ENCODE measurements around the gene EYS. TPM values are rescaled to one million over a fixed set of nuclear protein-coding genes. Genes with fewer than 3 reads are reported as not detected.

Gene EYS
- total and polyA plus RNA-seq, 2 experiments from 2014 or later = 0.04 TPM; not detected in 1

- H3K27ac ChIP-seq = no peak overlapping the region
- H3K36me3 ChIP-seq (ENCODE audit: low read depth) = no peaks in the 10 kb centered on the region
- no peak overlapping the region for H2AFZ ChIP-seq
- no peaks in the 10 kb centered on the region for H3K9me3 ChIP-seq (ENCODE audit: low read depth)
- no peaks in the 10 kb centered on the region for H3K4me1 ChIP-seq (ENCODE audit: insufficient read depth)
- H3K9me2 ChIP-seq (ENCODE audit: insufficient read depth) = no peaks in the 10 kb centered on the region
- H3K79me2 ChIP-seq (ENCODE audit: insufficient read depth) = no peaks in the 10 kb centered on the region
- no peaks in the 10 kb centered on the region for H3F3A ChIP-seq (ENCODE audit: insufficient read depth)
- H3K27me3 ChIP-seq (replicated peaks; ENCODE audit: insufficient read depth) = no peaks in the 10 kb centered on the region
- H3K9ac ChIP-seq = no peak overlapping the region
- no peaks in the 10 kb centered on the region for H4K20me1 ChIP-seq (ENCODE audit: insufficient read depth)
- no peak for DNase-seq
- 68 to 69% methylated on average over 8 of the region's 8 CpGs for WGBS, 2 experiments (ENCODE audit: low coverage in 1 of 2, low lambda C conversion rate in 2 of 2, missing lambda C conversion rate in 2 of 2)
- no peak overlapping the region for H3K4me3 ChIP-seq
- no peak overlapping the region for H3K4me2 ChIP-seq (ENCODE audit: unreplicated experiment)
- TF ChIP-seq EZH2phosphoT487 (IDR thresholded peaks at IDR 0.05; ENCODE audit: insufficient read depth, low read depth) (no peak), EZH2 (IDR thresholded peaks at IDR 0.05; ENCODE audit: insufficient read depth, poor library complexity, severe bottlenecking) (no peak)
- in situ Hi-C loops (cut with MboI) = no loop called here
These were observed 615.5 kb downstream of the EYS start for GRCh38 chr6:65091561-65091960.

GRCh38 chr6:65088575-65088974, 618.5 kb downstream of the EYS start:
- Histone ChIP-seq H3K36me3 (ENCODE audit: low read depth) (no peaks in the 10 kb centered on the region), H3K27ac (no peak overlapping the region), H3K4me1 (ENCODE audit: insufficient read depth) (no peaks in the 10 kb centered on the region), H2AFZ (no peak overlapping the region), H3K9ac (no peak overlapping the region), H3K9me3 (ENCODE audit: low read depth) (no peaks in the 10 kb centered on the region), H3K9me2 (ENCODE audit: insufficient read depth) (no peaks in the 10 kb centered on the region), H4K20me1 (ENCODE audit: insufficient read depth) (no peaks in the 10 kb centered on the region), H3K79me2 (ENCODE audit: insufficient read depth) (no peaks in the 10 kb centered on the region), H3K27me3 (replicated peaks; ENCODE audit: insufficient read depth) (no peaks in the 10 kb centered on the region), H3K4me3 (no peak overlapping the region), H3F3A (ENCODE audit: insufficient read depth) (no peaks in the 10 kb centered on the region), H3K4me2 (ENCODE audit: unreplicated experiment) (no peak overlapping the region)
- TF ChIP-seq EZH2phosphoT487 (IDR thresholded peaks at IDR 0.05; ENCODE audit: insufficient read depth, low read depth) (no peak), EZH2 (IDR thresholded peaks at IDR 0.05; ENCODE audit: insufficient read depth, poor library complexity, severe bottlenecking) (no peak)
- 25 to 36% methylated on average over 3 of the region's 3 CpGs for WGBS, 2 experiments (ENCODE audit: low coverage in 1 of 2, low lambda C conversion rate in 2 of 2, missing lambda C conversion rate in 2 of 2)
- in situ Hi-C loops (cut with MboI) = no loop called here
- no peak for DNase-seq

GRCh38 chr6:65081756-65082155, 625.3 kb downstream of the EYS start:
- in situ Hi-C loops (cut with MboI) = no loop called here
- no peak for DNase-seq
- Histone ChIP-seq H3K27me3 (replicated peaks; ENCODE audit: insufficient read depth) (no peaks in the 10 kb centered on the region), H4K20me1 (ENCODE audit: insufficient read depth) (no peaks in the 10 kb centered on the region), H3K4me1 (ENCODE audit: insufficient read depth) (no peaks in the 10 kb centered on the region), H3K9me2 (ENCODE audit: insufficient read depth) (no peaks in the 10 kb centered on the region), H3K9ac (no peak overlapping the region), H3K27ac (no peak overlapping the region), H2AFZ (no peak overlapping the region), H3K9me3 (ENCODE audit: low read depth) (no peaks in the 10 kb centered on the region), H3K36me3 (ENCODE audit: low read depth) (no peaks in the 10 kb centered on the region), H3K4me2 (ENCODE audit: unreplicated experiment) (no peak overlapping the region), H3F3A (ENCODE audit: insufficient read depth) (no peaks in the 10 kb centered on the region), H3K79me2 (ENCODE audit: insufficient read depth) (no peaks in the 10 kb centered on the region), H3K4me3 (no peak overlapping the region)
- TF ChIP-seq EZH2phosphoT487 (IDR thresholded peaks at IDR 0.05; ENCODE audit: insufficient read depth, low read depth) (no peak), EZH2 (IDR thresholded peaks at IDR 0.05; ENCODE audit: insufficient read depth, poor library complexity, severe bottlenecking) (no peak)
- WGBS, 2 experiments (ENCODE audit: low coverage in 1 of 2, low lambda C conversion rate in 2 of 2, missing lambda C conversion rate in 2 of 2) = 66 to 79% methylated on average over 1 of the region's 1 CpG

- no peaks in the 10 kb centered on the region for H3K27me3 ChIP-seq (replicated peaks; ENCODE audit: insufficient read depth)
- no peaks in the 10 kb centered on the region for H3K9me2 ChIP-seq (ENCODE audit: insufficient read depth)
- no peaks in the 10 kb centered on the region for H3F3A ChIP-seq (ENCODE audit: insufficient read depth)
- H4K20me1 ChIP-seq (ENCODE audit: insufficient read depth) = no peaks in the 10 kb centered on the region
- no peak overlapping the region for H2AFZ ChIP-seq
- H3K4me2 ChIP-seq (ENCODE audit: unreplicated experiment) = no peak overlapping the region
- no peak overlapping the region for H3K9ac ChIP-seq
- no peaks in the 10 kb centered on the region for H3K79me2 ChIP-seq (ENCODE audit: insufficient read depth)
- no peaks in the 10 kb centered on the region for H3K9me3 ChIP-seq (ENCODE audit: low read depth)
- DNase-seq = no peak
- H3K36me3 ChIP-seq (ENCODE audit: low read depth) = no peaks in the 10 kb centered on the region
- no peak overlapping the region for H3K4me3 ChIP-seq
- TF ChIP-seq EZH2phosphoT487 (IDR thresholded peaks at IDR 0.05; ENCODE audit: insufficient read depth, low read depth) = no peak
- no peak for TF ChIP-seq EZH2 (IDR thresholded peaks at IDR 0.05; ENCODE audit: insufficient read depth, poor library complexity, severe bottlenecking)
- in situ Hi-C loops (cut with MboI) = no loop called here
- H3K27ac ChIP-seq = no peak overlapping the region
- no peaks in the 10 kb centered on the region for H3K4me1 ChIP-seq (ENCODE audit: insufficient read depth)
These were observed 631.3 kb downstream of the EYS start for GRCh38 chr6:65075705-65076230.

GRCh38 chr6:65072500-65072899, 634.5 kb downstream of the EYS start:
- in situ Hi-C loops (cut with MboI) = no loop called here

More at GRCh38 chr6:65072500-65072899, 634.5 kb downstream of the EYS start:
- Histone ChIP-seq H3K79me2 (ENCODE audit: insufficient read depth) (no peaks in the 10 kb centered on the region), H3K27me3 (replicated peaks; ENCODE audit: insufficient read depth) (no peaks in the 10 kb centered on the region), H3K4me2 (ENCODE audit: unreplicated experiment) (no peak overlapping the region), H3K36me3 (ENCODE audit: low read depth) (no peaks in the 10 kb centered on the region), H2AFZ (no peak overlapping the region), H3K4me3 (no peak overlapping the region), H3K27ac (no peak overlapping the region), H3K9me3 (ENCODE audit: low read depth) (no peaks in the 10 kb centered on the region), H3F3A (ENCODE audit: insufficient read depth) (no peaks in the 10 kb centered on the region), H3K9ac (no peak overlapping the region), H3K4me1 (ENCODE audit: insufficient read depth) (no peaks in the 10 kb centered on the region), H4K20me1 (ENCODE audit: insufficient read depth) (no peaks in the 10 kb centered on the region), H3K9me2 (ENCODE audit: insufficient read depth) (no peaks in the 10 kb centered on the region)
- WGBS, 2 experiments (ENCODE audit: low coverage in 1 of 2, low lambda C conversion rate in 2 of 2, missing lambda C conversion rate in 2 of 2) = 53 to 74% methylated on average over 1 of the region's 1 CpG
- TF ChIP-seq EZH2 (IDR thresholded peaks at IDR 0.05; ENCODE audit: insufficient read depth, poor library complexity, severe bottlenecking) (no peak), EZH2phosphoT487 (IDR thresholded peaks at IDR 0.05; ENCODE audit: insufficient read depth, low read depth) (no peak)
- no peak for DNase-seq

All from GM23248 (cell line).